ENCODE data around the gene CRLF1.

GRCh38 chr19:18651300-18651699 lies 44.7 kb upstream of the CRLF1 start:
- TF ChIP-seq, protein P1, sequence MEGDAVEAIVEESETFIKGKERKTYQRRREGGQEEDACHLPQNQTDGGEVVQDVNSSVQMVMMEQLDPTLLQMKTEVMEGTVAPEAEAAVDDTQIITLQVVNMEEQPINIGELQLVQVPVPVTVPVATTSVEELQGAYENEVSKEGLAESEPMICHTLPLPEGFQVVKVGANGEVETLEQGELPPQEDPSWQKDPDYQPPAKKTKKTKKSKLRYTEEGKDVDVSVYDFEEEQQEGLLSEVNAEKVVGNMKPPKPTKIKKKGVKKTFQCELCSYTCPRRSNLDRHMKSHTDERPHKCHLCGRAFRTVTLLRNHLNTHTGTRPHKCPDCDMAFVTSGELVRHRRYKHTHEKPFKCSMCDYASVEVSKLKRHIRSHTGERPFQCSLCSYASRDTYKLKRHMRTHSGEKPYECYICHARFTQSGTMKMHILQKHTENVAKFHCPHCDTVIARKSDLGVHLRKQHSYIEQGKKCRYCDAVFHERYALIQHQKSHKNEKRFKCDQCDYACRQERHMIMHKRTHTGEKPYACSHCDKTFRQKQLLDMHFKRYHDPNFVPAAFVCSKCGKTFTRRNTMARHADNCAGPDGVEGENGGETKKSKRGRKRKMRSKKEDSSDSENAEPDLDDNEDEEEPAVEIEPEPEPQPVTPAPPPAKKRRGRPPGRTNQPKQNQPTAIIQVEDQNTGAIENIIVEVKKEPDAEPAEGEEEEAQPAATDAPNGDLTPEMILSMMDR (IDR thresholded peaks at IDR 0.05) = no peak
- TF ChIP-seq POLR2A (IDR thresholded peaks at IDR 0.05) = no peak
